Liver (tissue), 9 donors: ENCODE measurements around the gene NCLN. TPM values are rescaled to one million over a fixed set of nuclear protein-coding genes. Genes with fewer than 3 reads are reported as not detected.

ENCODE experiments used
- DNase-seq: peaks from one replicate; pipeline ENCODE4 v3.0.0-alpha.2; 2017; ENCODE audit warnings: low spot score
- H3K27ac ChIP-seq, 2 donors: one replicate each; pipeline ENCODE4 v1.7.0; 2013; ENCODE audit warnings: inconsistent platforms in 2 of 2, low read length in 2 of 2, control low read depth in 1 of 2, low read depth in 1 of 2, mild to moderate bottlenecking in 1 of 2
- H3K27me3 ChIP-seq, 4 donors: one replicate each; pipeline versions ENCODE4 v1.6.1 to v1.7.0; 2013; ENCODE audit warnings: low read length in 3 of 4, inconsistent platforms in 1 of 4, mild to moderate bottlenecking in 1 of 4, moderate library complexity in 1 of 4; ENCODE audit not compliant: control insufficient read depth in 4 of 4, insufficient read depth in 4 of 4
- H3K36me3 ChIP-seq, 4 donors: one replicate each; pipeline versions ENCODE4 v1.6.1 to v1.7.0; 2013; ENCODE audit warnings: low read length in 3 of 4, mild to moderate bottlenecking in 3 of 4, low read depth in 1 of 4, moderate library complexity in 1 of 4; ENCODE audit not compliant: control insufficient read depth in 4 of 4, insufficient read depth in 3 of 4
- H3K4me1 ChIP-seq, 4 donors: one replicate each; pipeline versions ENCODE4 v1.6.1 to v1.7.0; 2013; ENCODE audit warnings: low read length in 3 of 4, mild to moderate bottlenecking in 3 of 4, moderate library complexity in 1 of 4; ENCODE audit not compliant: control insufficient read depth in 4 of 4, insufficient read depth in 4 of 4
- H3K4me3 ChIP-seq, 3 donors: one replicate each; pipeline versions ENCODE4 v1.6.1 to v1.7.0; 2013; ENCODE audit warnings: low read length in 3 of 3, control low read depth in 1 of 3, low read depth in 1 of 3, mild to moderate bottlenecking in 1 of 3
- H3K9ac ChIP-seq, 2 donors: one replicate each; pipeline ENCODE4 v1.7.0; 2013; ENCODE audit warnings: low read length in 2 of 2, mild to moderate bottlenecking in 2 of 2, moderate library complexity in 2 of 2, control low read depth in 1 of 2, low read depth in 1 of 2
- H3K9me3 ChIP-seq, 4 donors: one replicate each; pipeline versions ENCODE4 v1.6.1 to v1.7.0; 2013; ENCODE audit warnings: low read length in 3 of 4; ENCODE audit not compliant: control insufficient read depth in 4 of 4
- EGR1 ChIP-seq, 2 donors: IDR thresholded peaks; 2 replicates each; pipeline ENCODE4 v1.6.1; 2016 to 2018; ENCODE audit warnings: antibody characterized with exemption in 2 of 2, low read depth in 2 of 2
- FOXA1 ChIP-seq: IDR thresholded peaks from 2 replicates; pipeline ENCODE4 v1.6.1; 2016; ENCODE audit warnings: antibody characterized with exemption
- FOXA2 ChIP-seq: IDR thresholded peaks from 2 replicates; pipeline ENCODE4 v1.6.1; 2016; ENCODE audit warnings: antibody characterized with exemption
- GABPA ChIP-seq, 2 donors: IDR thresholded peaks in 1 of 2; conservative IDR thresholded peaks in 1 of 2; 2 replicates each; pipeline ENCODE4 v1.6.1; 2016; ENCODE audit warnings: antibody characterized with exemption in 2 of 2, mild to moderate bottlenecking in 1 of 2, moderate library complexity in 1 of 2
- HNF4A ChIP-seq, 2 donors: conservative IDR thresholded peaks; 2 replicates each; pipeline ENCODE4 v1.6.1; 2016; ENCODE audit warnings: antibody characterized with exemption in 2 of 2, mild to moderate bottlenecking in 2 of 2
- HNF4G ChIP-seq: IDR thresholded peaks from 2 replicates; pipeline ENCODE4 v1.6.1; 2016; ENCODE audit warnings: antibody characterized with exemption
- JUND ChIP-seq, 2 donors: IDR thresholded peaks; 2 replicates each; pipeline ENCODE4 v1.6.1; 2016; ENCODE audit warnings: antibody characterized with exemption in 2 of 2
- NR2F2 ChIP-seq: IDR thresholded peaks from 2 replicates; pipeline ENCODE4 v1.6.1; 2016; ENCODE audit warnings: antibody characterized with exemption
- RAD21 ChIP-seq, 2 donors: IDR thresholded peaks; 2 replicates each; pipeline ENCODE4 v1.6.1; 2016; ENCODE audit warnings: antibody characterized with exemption in 2 of 2, mild to moderate bottlenecking in 2 of 2
- RXRA ChIP-seq, 2 donors: IDR thresholded peaks; 2 replicates each; pipeline ENCODE4 v1.6.1; 2017 to 2018; ENCODE audit warnings: antibody characterized with exemption in 2 of 2, mild to moderate bottlenecking in 1 of 2
- SP1 ChIP-seq: IDR thresholded peaks from 2 replicates; pipeline ENCODE4 v1.6.1; 2018; ENCODE audit warnings: antibody characterized with exemption, mild to moderate bottlenecking
- TAF1 ChIP-seq: conservative IDR thresholded peaks from 2 replicates; pipeline ENCODE4 v1.6.1; 2016; ENCODE audit warnings: antibody characterized with exemption, mild to moderate bottlenecking
- YY1 ChIP-seq: IDR thresholded peaks from 2 replicates; pipeline ENCODE4 v1.6.1; 2016; ENCODE audit warnings: antibody characterized with exemption, mild to moderate bottlenecking
- WGBS: extraction: QIAGEN DNeasy Blood & Tissue Kit; methylation state at CpG from one replicate; pipeline ENCODE4 v1.1.7; 2013; 5-methylcytosine and 5-hydroxymethylcytosine counted together
- polyA plus RNA-seq, 2 donors: library from polyadenylated mRNA; stranded (reverse) in 1 of 2; unstranded in 1 of 2; fragments of 200-250 nt in 1 of 2; fragments of >200 nt in 1 of 2; fragmentation: Nextera tagmentation in 1 of 2; extraction: Ambion mirVana in 1 of 2; gene quantifications; one replicate each; pipeline versions ENCODE4 v1.2.1 to v1.2.3, GENCODE V29; 2013 to 2015
- total RNA-seq, 2 donors: library from RNA; depleted of rRNA; stranded (reverse); fragments of >200 nt; gene quantifications; one replicate each; pipeline ENCODE4 v1.2.3, GENCODE V29; 2014
- TF ChIP-seq, protein P1 (sequence below): IDR thresholded peaks from 2 replicates; pipeline ENCODE4 v1.6.1; 2016; ENCODE audit warnings: antibody characterized with exemption
- TF ChIP-seq, protein P2 (sequence below): IDR thresholded peaks from 2 replicates; pipeline ENCODE4 v1.6.1; 2016; ENCODE audit warnings: antibody characterized with exemption, mild to moderate bottlenecking
- TF ChIP-seq, protein P3 (sequence below): IDR thresholded peaks from 2 replicates; pipeline ENCODE4 v1.6.1; 2016; ENCODE audit warnings: antibody characterized with exemption
- TF ChIP-seq, protein P4 (sequence below): fragments of 150-350 bp; IDR thresholded peaks from 2 replicates; pipeline ENCODE4 v1.5.1; 2017; ENCODE audit warnings: improper control_type of control experiment, low read depth, low read length; ENCODE audit not compliant: missing input control
- TF ChIP-seq, protein P5 (sequence below): IDR thresholded peaks from 2 replicates; pipeline ENCODE4 v1.6.1; 2016; ENCODE audit warnings: antibody characterized with exemption
- donor health status: healthy.
- donor health status: healthy.
- donor health status: healthy.
- donor health status: healthy.
- donor health status: healthy.

Gene NCLN
- total and polyA plus RNA-seq, 4 donors = 29.5 to 50.8 (median 38.4) TPM

DNA sequence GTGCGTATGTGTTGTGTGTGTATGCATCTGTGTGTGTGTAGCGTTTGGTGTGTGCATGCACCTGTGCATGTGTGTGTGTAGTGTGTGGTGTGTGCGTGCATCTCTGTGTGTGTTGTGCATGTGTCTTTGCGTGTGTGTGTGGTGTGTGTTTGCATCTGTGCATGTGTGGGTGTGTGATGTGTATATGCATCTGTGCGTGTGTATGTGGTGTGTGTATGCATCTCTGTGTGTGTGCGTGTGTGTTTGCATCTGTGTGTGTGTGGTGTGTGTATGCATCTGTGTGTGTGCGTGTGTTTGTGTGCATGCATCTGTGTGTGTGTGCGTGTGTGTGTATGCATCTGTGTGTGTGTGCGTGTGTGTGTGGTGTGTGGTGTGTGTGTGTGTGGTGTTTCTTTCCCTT is 59.3 kb downstream of the NCLN start (continued):
- TF ChIP-seq, protein P1, sequence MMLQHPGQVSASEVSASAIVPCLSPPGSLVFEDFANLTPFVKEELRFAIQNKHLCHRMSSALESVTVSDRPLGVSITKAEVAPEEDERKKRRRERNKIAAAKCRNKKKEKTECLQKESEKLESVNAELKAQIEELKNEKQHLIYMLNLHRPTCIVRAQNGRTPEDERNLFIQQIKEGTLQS = no peak
- TF ChIP-seq FOXA1 (no peak), EGR1 (IDR thresholded peaks at IDR 0.05; ENCODE audit: low read depth in 2 of 2) (no peak), YY1 (no peak)

DNA sequence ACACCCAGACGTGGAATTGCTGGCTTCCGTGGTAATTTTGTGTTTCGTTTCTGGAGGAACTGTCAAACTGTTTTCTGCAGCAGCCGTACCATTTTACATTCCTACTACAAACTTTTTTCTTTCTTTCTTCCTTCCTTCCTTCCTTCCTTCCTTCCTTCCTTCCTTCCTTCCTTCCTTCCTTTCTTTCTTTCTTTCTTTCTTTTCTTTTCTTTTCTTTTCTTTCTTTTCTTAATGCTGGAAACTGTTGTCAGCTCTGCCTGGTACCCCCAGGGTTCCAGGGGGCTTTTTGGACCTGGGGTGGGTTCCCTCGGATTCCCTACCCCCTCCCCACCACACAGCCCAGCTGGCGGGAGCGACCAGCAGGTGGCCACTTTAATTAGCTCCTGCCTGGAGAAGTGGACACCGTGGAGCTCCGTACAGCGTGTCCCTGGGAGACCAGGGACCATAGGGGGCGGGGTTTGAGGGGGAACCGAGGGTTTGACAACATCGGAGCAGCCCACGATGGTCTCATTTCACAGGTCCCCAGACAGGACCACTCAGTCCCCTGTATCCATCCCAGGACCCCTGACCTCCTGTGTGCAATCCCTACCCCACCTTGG is 63.1 kb downstream of the NCLN start:
- no peak for DNase-seq
- TF ChIP-seq, protein P2, sequence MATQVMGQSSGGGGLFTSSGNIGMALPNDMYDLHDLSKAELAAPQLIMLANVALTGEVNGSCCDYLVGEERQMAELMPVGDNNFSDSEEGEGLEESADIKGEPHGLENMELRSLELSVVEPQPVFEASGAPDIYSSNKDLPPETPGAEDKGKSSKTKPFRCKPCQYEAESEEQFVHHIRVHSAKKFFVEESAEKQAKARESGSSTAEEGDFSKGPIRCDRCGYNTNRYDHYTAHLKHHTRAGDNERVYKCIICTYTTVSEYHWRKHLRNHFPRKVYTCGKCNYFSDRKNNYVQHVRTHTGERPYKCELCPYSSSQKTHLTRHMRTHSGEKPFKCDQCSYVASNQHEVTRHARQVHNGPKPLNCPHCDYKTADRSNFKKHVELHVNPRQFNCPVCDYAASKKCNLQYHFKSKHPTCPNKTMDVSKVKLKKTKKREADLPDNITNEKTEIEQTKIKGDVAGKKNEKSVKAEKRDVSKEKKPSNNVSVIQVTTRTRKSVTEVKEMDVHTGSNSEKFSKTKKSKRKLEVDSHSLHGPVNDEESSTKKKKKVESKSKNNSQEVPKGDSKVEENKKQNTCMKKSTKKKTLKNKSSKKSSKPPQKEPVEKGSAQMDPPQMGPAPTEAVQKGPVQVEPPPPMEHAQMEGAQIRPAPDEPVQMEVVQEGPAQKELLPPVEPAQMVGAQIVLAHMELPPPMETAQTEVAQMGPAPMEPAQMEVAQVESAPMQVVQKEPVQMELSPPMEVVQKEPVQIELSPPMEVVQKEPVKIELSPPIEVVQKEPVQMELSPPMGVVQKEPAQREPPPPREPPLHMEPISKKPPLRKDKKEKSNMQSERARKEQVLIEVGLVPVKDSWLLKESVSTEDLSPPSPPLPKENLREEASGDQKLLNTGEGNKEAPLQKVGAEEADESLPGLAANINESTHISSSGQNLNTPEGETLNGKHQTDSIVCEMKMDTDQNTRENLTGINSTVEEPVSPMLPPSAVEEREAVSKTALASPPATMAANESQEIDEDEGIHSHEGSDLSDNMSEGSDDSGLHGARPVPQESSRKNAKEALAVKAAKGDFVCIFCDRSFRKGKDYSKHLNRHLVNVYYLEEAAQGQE = no peak
- TF ChIP-seq FOXA1 (no peak), RAD21 (IDR thresholded peaks at IDR 0.05) (no peak), FOXA2 (no peak), HNF4G (no peak), TAF1 (no peak), JUND (IDR thresholded peaks at IDR 0.05) (no peak), NR2F2 (no peak), HNF4A (conservative IDR thresholded peaks at IDR 0.05) (no peak), RXRA (IDR thresholded peaks at IDR 0.05) (no peak), GABPA (IDR thresholded peaks at IDR 0.05 in 1 of 2, conservative IDR thresholded peaks at IDR 0.05 in 1 of 2) (no peak), YY1 (no peak), EGR1 (IDR thresholded peaks at IDR 0.05; ENCODE audit: low read depth in 2 of 2) (no peak), SP1 (no peak)
- TF ChIP-seq, protein P1 = no peak
- TF ChIP-seq, protein P3, sequence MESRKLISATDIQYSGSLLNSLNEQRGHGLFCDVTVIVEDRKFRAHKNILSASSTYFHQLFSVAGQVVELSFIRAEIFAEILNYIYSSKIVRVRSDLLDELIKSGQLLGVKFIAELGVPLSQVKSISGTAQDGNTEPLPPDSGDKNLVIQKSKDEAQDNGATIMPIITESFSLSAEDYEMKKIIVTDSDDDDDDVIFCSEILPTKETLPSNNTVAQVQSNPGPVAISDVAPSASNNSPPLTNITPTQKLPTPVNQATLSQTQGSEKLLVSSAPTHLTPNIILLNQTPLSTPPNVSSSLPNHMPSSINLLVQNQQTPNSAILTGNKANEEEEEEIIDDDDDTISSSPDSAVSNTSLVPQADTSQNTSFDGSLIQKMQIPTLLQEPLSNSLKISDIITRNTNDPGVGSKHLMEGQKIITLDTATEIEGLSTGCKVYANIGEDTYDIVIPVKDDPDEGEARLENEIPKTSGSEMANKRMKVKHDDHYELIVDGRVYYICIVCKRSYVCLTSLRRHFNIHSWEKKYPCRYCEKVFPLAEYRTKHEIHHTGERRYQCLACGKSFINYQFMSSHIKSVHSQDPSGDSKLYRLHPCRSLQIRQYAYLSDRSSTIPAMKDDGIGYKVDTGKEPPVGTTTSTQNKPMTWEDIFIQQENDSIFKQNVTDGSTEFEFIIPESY = no peak
- TF ChIP-seq, protein P4, sequence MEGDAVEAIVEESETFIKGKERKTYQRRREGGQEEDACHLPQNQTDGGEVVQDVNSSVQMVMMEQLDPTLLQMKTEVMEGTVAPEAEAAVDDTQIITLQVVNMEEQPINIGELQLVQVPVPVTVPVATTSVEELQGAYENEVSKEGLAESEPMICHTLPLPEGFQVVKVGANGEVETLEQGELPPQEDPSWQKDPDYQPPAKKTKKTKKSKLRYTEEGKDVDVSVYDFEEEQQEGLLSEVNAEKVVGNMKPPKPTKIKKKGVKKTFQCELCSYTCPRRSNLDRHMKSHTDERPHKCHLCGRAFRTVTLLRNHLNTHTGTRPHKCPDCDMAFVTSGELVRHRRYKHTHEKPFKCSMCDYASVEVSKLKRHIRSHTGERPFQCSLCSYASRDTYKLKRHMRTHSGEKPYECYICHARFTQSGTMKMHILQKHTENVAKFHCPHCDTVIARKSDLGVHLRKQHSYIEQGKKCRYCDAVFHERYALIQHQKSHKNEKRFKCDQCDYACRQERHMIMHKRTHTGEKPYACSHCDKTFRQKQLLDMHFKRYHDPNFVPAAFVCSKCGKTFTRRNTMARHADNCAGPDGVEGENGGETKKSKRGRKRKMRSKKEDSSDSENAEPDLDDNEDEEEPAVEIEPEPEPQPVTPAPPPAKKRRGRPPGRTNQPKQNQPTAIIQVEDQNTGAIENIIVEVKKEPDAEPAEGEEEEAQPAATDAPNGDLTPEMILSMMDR = no peak
- TF ChIP-seq, protein P5, sequence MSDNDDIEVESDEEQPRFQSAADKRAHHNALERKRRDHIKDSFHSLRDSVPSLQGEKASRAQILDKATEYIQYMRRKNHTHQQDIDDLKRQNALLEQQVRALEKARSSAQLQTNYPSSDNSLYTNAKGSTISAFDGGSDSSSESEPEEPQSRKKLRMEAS = no peak
- Histone ChIP-seq H3K9me3 (peaks cover 3 to 12% (median 6%) of the 10 kb centered on the region in 4 donors), H3K9ac (no peak overlapping the region), H3K4me3 (no peak overlapping the region), H3K36me3 (no peaks in the 10 kb centered on the region), H3K27me3 (no peaks in the 10 kb centered on the region), H3K4me1 (no peaks in the 10 kb centered on the region), H3K27ac (no peak overlapping the region)
- 47% methylated on average over 14 of the region's 14 CpGs for WGBS
